GM12878 (cell line): ENCODE measurements around the gene MARCHF9. TPM values are rescaled to one million over a fixed set of nuclear protein-coding genes. Genes with fewer than 3 reads are reported as not detected.

Source experiments
- HCFC1 ChIP-seq: fragments of 150-350 bp; IDR thresholded peaks from 2 replicates; pipeline ENCODE4 v1.6.1; 2014; ENCODE audit warnings: low read length
- POU2F2 ChIP-seq: IDR thresholded peaks from 3 replicates; pipeline ENCODE4 v1.6.1; 2011; ENCODE audit warnings: low read depth, mild to moderate bottlenecking, low read length, borderline replicate concordance
- SRF ChIP-seq, 2 experiments: IDR thresholded peaks; 2 replicates each; pipeline ENCODE4 v1.6.1; 2011; ENCODE audit warnings: low read depth in 2 of 2, low read length in 2 of 2, mild to moderate bottlenecking in 1 of 2, moderate library complexity in 1 of 2
- USF1 ChIP-seq: IDR thresholded peaks from 2 replicates; pipeline ENCODE4 v1.6.1; 2011; ENCODE audit warnings: borderline replicate concordance, low read depth, mild to moderate bottlenecking, moderate library complexity, mixed read lengths, low read length; ENCODE audit not compliant: insufficient read depth; ENCODE audit errors: extremely low read length
- ZNF592 ChIP-seq: fragments of 450-650 bp; IDR thresholded peaks from 2 replicates; pipeline ENCODE4 v1.6.1; 2017; ENCODE audit warnings: mild to moderate bottlenecking, moderate library complexity
- polyA plus RNA-seq, 11 experiments: library from polyadenylated mRNA; depleted of rRNA in 4 of 11; unstranded in 6 of 11; stranded (reverse) in 5 of 11; fragments of >200 nt; fragmentation: Nextera tagmentation in 4 of 11; fragmentation: Illumina TruSeq in 1 of 11; extraction: Ambion mirVana in 4 of 11; extraction: Trizol in 1 of 11; gene quantifications; 1 replicate in 1 of 11; 2 replicates in 10 of 11; pipeline versions ENCODE4 v1.2.1 to v1.2.3, GENCODE V29; 2011 to 2016; ENCODE audit warnings: inconsistent platforms in 2 of 11, missing spikeins in 2 of 11, low read depth in 1 of 11
- total RNA-seq, 4 experiments: library from RNA; depleted of rRNA in 3 of 4; stranded (reverse); fragments of >200 nt in 3 of 4; fragmentation: Illumina TruSeq in 1 of 4; extraction: Trizol in 1 of 4; gene quantifications; 2 replicates each; pipeline versions ENCODE4 v1.2.1 to v1.2.3, GENCODE V29; 2013 to 2021

MARCHF9 gene
- total and polyA plus RNA-seq, 10 of the 15 experiments (the other 5 are each of a cell fraction or from before 2014, with no cell fraction given) = 2.4 to 29.3 (median 13.0) TPM

GRCh38 chr12:57756406-57757341 lies 1.8 kb downstream of the MARCHF9 start (continued):
- TF ChIP-seq ZNF592 (no peak), USF1 (no peak), POU2F2 (no peak), HCFC1 (no peak), SRF (IDR thresholded peaks at IDR 0.05; ENCODE audit: low read depth in 2 of 2, low read length in 2 of 2) (no peak)
